CD4-positive, alpha-beta T cell treated with Interleukin-17A for 1 hour (primary cell): Measurements from ENCODE around the gene ATP9A.

ENCODE experiments used
- DNase-seq: peaks from one replicate; pipeline ENCODE4 v3.0.0-alpha.2; 2020

The ATP9A gene

DNA sequence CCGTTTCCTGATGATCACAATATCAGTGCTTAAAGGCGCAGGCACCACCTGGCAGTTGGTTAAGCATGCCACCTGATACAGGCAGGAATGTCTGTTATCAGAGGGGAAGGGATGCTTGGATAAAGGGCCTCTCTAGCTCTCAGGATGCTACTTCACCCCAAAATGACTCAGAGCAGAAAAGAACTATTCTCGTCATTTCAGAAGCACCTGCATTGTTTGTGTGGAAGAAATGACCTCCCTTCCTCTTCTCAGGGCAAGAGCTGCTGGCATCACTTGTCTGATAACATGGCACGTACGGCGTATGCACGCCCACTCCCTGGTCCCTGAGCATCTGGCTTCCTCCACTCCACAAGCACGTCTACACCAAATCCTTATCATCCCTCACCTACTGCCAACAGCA is 47.3 kb downstream of the ATP9A start:
- DNase-seq = no peak

DNA sequence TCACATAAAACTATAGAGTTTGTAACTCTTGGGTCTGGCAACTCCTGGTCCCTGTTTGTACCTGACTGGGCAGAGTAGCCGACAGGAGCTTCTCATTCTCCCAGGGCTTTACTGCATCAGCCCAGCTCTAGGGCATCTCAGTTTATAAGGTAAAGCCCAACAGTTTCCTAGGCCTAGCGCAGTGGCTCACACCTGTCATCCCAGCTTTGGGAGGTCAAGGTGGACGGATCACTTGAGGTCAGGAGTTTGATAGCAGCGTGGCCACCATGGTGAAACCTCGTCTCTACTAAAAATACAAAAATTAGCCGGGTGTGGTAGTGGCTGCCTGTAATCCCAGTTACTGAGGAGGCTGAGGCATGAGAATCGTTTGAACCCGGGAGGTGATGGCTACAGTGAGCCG is 47.8 kb downstream of the ATP9A start:
- no peak for DNase-seq

DNA sequence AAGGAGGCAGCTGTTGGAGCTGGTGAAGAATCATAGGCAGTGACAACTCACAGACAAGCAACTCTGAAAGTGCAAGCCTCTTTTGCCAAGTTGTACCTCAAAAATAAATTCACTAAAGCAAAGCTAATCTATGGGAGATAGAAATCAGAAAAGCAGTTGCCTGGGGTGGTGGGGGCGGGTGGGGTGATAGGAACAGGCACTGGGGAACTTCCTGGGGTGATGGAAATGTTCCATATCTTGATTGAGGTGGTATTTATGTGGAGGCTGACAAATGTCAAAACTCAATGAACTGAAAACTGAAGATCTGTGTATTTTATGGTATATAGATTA is 52.4 kb downstream of the ATP9A start:
- no peak for DNase-seq

DNA sequence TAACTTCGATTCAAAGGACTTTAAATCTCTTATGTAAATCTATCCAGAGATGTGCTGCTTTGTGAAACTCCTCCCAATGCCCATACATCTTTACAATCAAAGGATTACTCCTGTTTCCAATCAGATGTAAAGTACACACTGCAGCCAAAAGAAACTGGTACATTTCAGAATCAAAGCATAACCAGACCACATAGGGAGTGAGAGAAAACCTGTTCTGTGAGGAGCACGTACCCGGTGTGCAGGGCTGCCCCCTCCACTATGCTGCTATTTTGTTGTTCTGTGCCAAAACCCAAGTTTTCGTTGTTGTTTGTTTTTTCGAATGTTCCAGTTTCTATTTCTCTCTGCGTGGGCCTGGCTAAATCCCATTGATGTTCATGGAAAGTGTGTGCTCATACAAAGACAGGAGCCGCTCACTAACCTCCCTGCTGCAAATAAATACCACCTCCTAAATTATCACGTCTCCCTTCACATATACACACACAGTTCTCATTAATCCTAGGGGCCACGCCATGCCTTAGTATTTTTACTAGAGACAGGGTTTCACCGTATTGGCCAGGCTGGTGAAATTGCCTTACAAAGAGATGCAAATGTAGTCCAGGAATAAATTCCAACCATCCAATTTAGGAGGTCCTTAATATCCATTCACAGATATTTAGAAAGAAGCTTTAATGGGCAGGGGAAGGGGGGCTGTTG is 52.9 kb downstream of the ATP9A start:
- no peak for DNase-seq

DNA sequence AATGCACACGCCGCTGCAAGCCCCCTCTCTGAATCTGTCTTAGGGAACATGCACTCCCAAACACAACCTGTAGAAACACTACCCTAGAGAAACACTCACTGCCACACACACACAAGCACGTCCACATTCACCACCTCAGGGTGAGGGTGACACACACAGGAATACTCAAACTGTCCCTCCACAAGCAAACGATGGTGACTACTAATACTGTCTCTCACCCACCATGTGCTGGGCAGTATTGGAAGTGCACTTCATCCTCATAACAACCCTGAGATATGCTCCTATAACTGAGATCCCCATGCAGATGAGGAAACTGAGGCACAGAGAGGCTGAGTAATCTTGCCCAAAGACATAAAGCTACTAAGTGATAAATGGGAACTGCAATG is 55.0 kb downstream of the ATP9A start:
- DNase-seq = no peak

DNA sequence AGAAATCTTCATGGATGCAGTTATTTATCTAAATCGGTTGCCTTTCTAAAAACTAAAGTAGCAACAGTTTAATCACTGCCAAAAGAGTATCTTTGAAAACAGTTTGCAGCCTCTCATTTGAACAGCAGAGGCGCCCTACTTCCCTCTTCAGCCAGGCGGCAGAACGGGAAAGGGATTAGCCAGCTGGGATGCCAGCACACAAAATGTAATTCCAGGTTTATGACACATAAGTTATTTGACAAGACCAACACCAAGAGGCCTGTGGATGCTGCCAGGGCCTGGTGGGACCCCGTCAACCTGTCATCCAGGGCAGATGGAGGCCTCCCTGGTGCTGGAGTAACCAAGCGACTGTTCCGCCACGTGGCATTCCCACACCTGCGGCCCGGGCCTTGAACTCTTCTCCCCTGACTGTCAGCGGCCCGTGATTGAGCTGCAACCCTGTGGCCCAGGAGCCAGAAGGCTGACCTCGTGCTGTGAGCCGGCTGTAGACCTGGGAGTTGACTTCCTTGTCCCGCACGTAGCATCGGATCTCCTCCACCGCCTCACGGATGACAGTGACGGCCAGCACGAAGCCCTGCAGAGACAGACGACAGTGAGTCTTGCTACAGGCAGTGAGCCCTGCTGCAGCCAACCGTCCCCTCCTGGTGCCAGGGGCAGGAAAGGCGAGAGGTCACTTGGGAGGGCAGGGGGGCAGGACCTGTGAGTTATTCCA is 55.5 kb downstream of the ATP9A start:
- DNase-seq = no peak

DNA sequence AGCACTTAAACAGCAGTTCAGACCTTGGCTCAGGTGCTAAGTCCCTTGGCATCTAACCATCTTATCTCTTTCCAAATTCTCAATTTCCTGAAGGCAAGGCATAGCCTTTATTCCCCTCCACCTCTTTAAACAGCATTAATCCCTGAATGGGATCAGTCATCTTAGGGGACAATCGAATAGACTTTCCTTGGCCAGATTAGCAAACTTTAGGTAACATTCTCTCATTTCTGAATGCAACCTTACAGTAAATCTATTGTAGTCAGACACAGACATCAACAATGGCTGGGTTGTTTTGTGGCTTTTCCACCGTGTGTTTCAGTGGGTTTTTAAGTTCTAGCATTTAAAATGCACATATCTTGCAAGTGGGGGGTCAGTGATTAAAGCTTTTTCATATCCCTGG is 56.8 kb downstream of the ATP9A start:
- DNase-seq = no peak

DNA sequence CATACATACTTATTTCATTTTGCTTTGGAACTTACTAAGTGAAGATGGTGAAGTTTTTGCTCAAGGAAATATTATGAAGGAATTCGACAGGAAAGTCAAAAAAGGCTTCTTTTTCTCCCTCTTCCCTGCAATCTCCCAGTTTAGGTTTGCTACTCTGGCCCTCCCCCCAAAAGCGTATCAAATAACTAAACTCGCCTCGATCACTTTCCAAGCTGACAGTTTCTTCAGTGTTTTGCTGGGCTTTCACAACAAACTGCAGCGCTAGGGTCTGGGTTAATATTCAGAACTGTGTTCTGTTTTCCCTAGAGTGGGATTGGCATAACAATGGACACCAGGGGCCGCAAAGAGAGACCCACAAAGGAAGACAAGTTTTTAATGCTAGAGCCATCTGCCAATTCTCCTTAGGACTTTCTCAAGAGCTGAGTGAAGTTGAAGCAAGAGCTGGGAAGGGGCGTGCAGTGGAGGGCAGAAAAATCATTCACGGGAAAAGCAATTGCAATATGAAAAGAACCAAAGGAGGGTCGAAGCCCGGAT is 57.8 kb downstream of the ATP9A start:
- no peak for DNase-seq

DNA sequence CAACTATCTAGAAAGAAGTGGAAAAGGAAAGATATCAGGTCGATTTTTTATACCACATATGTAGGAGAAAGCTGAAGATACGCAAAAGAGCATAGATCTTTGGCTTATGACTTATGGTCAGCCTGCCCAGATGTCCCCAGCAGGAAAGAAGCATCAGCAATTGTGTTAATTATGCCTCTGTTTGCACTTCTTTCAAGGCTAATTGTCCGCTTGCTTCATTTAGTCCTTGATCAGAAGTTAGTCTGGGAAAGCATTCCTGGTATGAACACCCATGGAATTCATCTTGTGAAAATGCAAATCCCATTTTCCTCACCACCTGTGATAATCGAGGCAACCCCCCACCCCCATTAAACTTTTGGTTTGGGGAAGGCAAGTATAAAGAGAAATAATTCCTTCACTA is 62.8 kb downstream of the ATP9A start:
- DNase-seq = no peak

DNA sequence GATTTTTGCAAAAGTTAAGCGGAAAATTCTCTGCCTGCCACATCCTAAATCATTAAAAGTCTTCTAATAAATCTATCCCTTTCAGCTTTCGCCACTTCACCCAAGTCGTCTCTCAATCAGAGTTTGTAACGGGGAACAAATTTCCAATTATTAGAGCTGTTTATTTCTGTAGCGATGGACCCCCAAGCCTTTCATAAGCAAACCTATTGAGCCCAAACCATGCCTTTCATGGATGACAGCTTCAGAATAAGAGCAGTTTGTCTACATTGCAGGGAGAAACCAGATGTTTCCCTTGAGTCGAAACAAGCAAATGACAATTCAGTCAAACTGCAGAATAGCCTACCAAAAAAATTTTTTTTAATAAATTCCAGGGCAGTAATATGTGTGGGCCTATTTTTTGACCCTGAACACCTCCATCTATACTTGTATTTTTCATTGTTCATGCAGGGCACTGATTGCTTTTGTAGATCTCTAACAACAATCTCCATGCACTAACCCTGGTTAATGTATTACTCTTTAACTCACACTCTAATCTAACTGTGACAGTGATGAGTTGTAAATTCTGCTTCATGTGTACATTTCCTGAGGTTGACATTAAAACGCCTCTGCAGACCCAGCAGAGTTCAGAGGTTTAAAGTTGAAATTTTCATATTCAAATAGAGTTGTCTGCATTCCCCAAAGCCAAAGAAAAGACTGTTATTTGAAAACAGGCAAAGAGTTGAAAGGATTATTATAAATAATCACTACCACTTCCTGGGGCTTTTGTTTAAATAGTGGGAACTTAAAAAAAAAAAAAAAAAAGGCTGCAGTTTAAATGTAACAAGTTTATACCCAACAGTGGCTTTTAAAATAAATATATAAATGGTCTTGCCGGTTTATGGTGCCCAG is 64.5 kb downstream of the ATP9A start:
- no peak for DNase-seq

DNA sequence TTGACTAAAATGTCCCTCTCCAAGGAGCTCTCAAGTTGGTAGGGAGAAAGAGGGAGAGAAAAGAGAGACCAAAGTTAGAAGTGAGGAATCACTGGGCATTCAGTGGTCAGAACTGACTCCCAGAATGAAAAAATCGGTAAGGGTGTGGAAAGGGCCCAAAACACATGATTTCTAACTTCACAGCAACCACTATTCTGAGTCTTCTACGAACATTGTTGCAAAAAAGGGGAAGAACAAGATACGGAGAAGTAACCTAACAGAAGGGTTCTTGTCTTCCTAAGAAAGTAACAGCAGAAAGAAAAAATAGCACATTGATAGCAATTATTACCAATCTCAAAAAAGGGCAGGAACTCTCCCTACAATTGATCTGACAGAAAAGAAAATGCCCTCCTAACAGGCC is 65.6 kb downstream of the ATP9A start:
- no peak for DNase-seq

DNA sequence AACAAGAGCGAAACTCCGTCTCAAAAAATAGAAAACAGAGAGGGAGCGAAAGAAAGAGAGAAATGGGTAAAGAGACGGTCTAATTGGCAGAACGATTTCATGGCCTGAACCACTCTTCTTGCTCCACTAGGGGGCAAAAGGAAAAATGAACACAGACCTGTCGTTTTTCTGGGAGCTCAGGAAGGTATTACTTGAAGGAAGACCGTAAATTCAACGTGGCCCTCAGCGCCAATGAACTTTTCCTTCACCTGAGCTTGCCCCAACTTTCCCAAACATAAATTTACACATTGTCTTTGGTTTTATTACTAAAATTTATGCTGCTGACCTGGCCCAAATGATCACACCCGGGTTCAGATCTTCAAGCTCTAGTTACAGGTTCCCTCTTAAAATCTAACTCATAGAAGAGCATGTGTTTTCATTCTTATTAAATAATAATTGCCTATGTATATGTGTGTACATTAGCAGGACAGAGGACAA is 67.3 kb downstream of the ATP9A start:
- peak; percentile 23 for DNase-seq

DNA sequence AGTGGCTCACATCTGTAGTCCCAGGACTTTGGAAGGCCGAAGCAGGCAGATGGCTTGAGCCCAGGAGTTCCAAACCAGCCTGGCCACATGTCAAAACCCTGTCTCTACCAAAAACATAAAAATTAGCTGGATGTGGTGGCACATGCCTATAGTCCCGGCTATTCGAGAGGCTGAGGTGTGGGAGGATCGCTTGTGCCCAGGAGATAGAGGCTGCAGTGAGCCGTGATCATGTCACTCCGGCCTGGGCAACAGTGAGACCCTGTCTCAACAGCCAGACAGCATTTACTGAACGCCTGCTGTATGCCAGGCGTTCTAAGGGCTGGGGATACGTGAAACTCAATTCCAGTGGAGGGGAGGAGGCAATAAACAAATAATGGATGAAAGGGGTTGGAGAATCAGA is 69.9 kb downstream of the ATP9A start:
- no peak for DNase-seq

DNA sequence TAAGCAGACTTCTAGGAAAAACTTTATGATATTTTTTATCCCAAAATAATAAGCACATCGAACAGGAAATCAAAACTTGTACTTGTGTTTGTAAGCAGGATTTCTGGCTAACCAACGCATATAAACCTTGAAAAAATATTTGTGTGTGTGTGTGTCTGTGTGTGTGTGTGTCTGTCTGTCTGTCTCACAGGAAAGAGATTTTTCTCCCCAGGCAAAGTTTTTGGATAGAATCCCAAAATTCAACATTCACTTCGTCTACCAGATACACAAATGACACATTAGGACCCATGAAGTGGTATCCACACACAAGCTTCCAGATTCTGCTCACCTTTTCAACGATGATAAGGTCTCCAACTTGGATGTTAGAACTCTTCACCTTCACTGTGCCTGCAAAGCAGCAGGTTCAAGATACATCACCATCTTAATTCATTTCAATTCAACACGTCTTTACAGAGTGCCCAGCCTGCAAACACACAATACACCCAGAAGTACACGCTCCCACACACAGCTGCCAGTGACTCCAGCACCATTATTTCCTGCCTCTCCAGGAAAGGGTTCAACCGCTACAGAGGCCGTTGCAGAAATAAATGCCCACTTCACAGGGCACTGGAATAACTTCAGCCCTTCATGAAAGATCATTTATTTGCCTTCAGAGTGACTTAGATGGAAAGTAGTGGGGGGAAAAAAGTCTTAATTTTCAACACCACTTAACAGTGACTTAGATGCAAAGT is 70.9 kb downstream of the ATP9A start:
- DNase-seq = no peak

DNA sequence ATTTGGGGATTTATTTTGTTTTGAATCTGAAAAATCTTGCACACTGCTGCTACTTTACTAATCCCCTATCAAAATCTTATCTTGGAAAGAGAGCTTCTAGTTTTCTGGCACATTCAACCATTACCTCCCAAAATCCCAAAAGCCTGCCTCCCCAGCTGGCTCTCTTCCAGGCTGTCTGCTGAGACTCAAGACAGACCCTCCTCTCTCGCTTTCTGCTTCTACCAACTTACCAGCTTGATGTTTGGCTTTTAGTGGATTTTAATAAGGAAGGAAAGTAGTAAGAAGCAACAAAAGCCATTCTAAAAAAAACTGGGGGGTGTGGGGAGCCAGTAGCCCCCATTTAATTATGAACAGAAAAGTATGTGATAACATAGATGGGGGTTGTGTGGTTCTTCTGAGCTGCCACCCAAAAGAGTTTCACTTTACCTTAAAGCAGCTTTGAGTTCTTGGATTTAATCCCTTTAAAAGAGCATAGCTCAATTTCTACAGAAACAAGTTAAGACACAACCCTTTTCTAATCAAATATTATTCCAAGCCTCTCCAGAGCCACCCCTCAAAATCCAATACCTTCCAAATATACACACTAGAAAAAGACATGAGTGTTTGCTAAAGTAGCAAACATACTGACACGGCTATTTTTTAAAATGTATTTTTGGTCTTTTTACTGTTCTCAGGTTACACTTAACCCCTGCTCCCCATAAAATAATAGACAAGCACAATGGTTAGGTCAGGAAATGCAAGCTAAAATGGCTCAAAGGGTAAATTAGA is 71.7 kb downstream of the ATP9A start:
- DNase-seq = no peak

DNA sequence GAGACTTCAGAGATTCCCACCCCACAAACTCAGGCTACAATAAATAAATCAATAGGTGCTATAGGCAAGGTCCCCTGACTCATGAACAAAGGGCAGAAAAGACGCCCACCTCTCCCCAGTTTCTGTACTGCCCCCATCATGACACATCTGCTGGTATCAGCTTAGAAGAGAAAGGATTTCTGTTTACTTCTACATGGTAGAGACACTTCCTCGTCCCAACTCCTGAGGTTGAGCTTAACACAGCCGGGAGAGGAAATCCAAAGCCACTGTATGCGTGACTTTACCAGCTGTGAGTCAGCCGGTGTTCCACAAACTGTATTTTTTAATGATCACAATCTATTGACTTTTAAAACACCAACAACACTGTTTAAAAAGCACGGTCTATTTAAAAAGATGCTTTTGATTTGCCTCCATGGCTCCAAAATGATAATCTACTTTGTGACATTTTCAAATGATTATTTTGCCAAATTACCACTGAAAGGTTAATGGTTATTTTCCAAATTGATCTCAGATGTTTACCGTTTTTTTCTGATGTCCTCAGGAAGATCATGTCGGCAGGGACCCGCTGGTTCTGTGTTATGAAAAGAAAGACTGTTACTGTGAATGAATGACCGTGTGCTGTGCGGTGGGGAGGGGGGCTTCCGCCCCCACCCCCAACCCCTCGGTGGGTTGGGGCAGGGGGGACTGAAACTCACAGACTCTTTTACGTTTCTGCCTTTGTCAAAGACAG is 72.5 kb downstream of the ATP9A start:
- DNase-seq = no peak

DNA sequence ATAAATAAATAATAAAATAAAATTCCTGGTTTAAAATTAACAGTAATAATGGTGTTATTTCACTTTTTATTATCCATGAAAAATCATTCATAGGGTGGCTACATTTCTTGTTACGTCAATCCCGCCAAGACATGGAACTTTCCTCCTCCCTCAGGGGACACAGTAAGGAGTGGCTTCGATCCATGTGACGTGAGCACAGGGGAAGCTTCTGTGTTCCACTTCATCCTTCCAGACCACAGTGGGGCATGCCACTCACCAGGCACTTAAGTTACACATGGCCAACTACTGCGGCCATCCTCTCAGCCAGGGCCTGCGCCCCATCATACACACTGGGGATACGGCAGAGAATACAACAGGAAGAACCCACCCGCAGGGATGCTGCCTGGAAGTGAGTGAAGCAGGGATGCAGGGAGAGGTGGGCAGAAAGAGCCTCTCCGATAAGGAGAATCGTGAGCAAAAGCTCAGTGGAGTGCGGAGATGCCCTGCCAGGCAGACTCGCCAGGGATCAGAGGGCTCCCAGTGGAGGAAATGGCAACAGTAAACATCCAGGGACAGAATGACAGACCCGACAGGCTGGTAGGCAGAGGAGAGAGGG is 75.3 kb downstream of the ATP9A start:
- DNase-seq = no peak

DNA sequence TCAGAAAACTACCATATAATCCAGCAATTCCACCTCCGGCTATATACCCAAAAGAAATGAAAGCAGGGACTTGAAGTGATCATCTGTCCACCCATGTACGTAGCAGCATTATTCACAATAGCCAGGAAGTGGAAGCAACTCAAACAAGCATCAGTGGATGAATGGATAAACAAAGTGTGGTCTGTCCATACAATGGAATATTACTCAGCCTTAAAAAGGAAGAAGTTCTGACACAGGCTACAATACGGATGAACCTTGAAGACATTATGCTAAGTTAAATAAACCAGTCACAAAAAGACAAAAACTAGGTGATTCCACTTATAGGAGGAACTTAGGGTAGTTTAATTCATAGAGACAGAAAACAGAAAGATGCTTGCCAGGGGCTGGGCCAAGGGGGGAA is 76.5 kb downstream of the ATP9A start:
- no peak for DNase-seq

DNA sequence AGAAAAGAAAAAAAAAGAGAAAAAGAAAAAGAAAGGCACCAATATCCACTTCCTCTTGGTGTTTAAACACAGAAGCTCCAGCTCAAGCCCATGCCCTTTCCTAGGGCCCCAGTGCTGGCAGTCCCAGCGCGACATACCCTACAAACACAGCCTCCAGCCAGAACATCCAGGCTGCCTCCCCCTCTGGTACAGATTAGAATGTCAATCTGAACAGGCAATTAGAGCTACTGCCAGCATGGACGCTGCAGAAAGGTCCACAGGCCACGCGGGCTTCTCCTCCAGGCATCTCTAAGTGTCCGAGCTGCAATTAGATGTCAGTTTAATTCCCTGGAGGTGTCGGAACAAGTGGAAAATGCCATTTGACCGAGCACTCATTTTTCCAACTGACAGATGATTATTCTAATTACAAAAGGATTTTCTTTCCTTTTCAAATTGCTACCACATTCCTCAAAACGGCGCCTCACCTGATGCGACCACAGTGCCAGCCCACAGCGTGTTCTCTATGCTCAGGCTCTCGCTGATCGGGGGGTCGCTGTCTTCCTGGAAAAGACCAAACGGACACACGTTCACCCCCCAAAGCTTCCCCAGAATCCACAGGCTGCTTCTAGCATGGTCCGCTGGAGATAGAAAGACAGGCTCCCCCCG is 79.5 kb downstream of the ATP9A start:
- DNase-seq = no peak

DNA sequence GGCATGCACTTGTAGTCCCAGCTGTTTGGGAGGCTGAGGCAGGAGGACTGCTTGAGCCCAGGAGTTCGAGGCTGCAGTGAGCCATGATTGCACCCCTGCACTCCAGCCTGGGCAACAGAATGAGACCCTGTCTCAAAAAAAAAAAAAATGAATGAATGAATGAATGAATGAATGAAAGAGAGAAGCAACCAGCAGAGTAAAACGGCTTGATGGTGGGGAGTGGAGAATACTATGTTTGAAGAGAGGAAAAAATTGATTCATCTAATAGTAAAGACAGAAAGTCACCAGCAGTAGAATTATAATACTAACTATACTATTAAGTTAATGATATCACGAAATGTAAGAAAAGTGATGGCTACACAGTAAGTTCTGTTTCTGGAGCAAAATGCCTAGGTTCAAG is 80.6 kb downstream of the ATP9A start:
- no peak for DNase-seq
